GM19438 (cell line): ENCODE results near the gene TLE3.

Experiments used
- ATAC-seq: cut with Tn5 transposase; IDR thresholded peaks from one replicate; pipeline ENCODE4 v1.9.1; 2021; ENCODE audit warnings: low read depth; ENCODE audit not compliant: unreplicated experiment

The TLE3 gene

GRCh38 chr15:70088455-70088854 is 9.3 kb downstream of the TLE3 start:
- ATAC-seq, result no peak

DNA sequence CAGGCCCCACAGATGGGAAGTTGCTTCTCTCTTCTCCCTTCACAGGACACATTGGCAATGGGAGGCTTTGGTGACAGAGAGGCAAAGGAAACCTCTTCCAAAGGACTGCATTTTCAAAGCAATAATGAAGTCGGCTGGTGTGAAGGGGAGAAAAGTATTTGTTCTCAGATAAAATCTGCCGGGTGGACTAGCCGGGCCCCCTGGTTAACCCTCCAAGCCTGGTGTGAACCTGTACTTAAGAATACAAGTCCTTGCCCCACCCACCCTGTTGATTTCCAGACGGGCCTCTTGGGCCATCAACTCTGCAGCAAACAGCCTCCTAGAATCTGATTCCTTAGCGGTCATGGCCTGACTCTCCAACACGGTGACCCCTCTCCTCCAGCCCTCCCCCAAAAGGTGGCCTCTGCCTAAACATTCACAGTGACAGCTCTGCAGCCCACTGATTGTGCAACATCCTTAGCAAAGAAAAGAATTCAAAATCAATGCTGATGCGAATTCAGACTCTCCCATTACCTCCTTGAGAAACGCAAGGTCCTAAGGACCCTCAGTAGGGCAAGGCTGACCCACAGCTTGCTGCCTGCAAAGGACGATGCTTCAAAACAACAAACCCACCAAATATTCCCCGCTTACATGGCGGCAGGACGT is 9.9 kb downstream of the TLE3 start:
- ATAC-seq, result no peak

DNA sequence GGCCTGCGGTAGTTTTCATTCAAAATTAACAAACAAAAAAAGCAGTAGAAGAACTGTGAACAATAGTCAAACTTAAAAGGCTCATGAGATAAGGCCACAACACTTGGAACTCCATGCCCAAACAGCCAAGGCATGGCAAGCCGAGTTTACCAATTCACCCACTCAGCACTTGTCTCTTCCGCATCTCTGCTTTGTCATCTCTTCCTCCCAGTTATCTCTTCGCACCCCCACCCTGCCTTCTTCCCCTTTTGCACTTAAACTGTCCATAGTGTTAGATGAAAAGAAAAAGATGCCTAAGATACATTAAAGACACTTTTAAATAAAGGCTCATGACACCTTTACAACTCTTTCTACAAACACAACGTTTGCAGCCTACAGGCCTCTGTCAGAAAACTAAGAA is 11.1 kb downstream of the TLE3 start:
- no peak for ATAC-seq

DNA sequence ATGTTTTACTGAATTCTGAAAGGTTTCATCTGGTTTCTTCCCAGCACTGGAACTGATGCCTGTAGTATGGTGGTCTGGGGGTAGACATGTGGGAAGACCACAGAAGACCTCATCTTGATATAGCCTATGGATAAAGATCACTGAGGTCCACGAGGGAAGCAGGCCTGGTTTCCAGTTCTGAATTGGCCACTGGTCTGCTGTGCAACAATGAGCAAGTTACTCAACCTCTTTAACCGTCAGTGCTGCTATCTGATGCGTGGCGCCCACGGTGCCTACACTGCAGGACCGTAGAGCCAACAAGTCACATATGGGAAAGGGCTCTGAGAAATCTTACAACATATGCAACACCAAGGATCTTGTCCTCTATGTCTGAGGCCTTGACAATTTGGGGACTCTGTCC is 13.3 kb downstream of the TLE3 start:
- ATAC-seq, result no peak

- no peak for ATAC-seq
Measured at GRCh38 chr15:70083946-70084345, 13.8 kb downstream of the TLE3 start.

DNA sequence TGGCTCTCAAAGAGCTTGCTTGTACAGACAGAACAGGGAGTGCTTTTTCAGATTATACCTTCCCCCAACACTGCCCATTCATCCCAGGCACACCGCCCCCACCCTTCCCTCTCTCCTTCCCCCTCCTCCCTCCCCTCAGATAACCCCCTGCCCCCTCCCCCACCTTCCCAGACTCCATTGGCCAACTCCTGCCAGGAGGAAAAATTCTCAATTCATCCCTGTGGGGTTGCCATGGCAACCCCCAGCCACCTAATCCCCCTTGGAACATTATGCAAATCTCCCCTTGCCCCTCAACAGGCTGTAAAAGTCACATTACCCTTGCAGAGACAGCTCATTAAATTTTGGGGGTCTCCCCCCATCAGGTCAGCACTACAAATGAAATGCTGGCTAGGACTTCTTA is 14.3 kb downstream of the TLE3 start:
- no peak for ATAC-seq

GRCh38 chr15:70082281-70082900 is 15.3 kb downstream of the TLE3 start:
- ATAC-seq, result no peak

- no peak for ATAC-seq
Measured at GRCh38 chr15:70081612-70082011, 16.1 kb downstream of the TLE3 start.

GRCh38 chr15:70080347-70080746 is 17.4 kb downstream of the TLE3 start:
- ATAC-seq, result no peak

DNA sequence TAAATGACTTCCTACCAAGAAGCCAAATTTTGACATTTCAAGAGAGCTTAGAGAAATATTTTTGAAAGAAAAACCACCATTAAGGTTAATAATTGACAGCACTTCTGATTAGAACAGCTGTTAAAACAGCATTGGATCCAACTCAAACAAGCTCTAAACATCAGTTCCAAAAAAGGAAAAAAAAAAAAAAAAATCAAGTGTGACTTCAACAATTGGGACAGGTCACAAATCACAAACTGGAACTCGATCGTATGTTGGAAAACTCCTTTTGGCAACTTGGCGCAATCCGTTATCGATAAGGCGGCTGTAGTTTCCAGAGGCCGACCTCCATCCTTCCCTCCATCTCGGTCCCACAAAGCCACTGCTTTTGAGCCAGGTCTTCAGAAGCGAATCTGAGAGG is 17.8 kb downstream of the TLE3 start:
- no peak for ATAC-seq

DNA sequence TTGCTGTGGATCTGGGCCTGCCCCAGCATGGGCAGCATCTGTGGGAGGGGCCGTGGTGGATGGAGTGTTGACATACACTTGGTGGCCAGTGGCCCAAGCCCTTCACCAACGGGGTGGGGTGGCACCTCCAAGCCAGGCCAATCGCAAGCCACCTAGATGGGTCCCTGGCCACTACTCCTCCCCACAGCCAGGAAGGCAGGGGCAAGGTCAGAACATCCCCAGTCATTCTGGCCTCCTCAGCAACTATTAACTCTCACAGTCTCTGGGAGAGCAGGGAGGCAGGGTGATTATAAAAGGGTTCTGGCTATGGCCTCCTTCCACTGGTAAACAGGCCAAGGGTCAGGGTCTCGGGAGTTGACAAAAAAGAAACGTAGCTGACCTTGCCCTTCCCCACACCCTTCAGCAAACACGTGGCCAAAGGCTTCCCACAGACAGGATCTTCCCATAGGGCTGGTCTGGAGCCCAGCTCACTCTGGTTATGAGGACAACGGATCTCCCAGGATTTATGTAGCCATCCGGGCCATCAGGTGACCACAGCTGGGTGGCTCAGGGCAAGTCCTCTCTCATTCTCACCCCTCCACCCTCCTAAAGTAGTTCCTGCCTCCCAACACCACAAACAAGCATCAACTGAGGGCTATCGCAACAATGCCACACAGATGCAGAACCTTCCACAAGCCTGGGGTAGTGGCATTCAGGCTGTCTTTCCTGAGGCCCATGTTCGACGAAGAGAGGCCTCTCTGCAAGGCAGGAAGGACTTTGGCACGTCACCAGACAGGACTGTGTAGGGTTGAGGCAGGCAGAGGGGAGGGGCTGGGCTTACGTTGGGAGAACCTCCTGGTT is 18.9 kb downstream of the TLE3 start:
- ATAC-seq, result no peak

DNA sequence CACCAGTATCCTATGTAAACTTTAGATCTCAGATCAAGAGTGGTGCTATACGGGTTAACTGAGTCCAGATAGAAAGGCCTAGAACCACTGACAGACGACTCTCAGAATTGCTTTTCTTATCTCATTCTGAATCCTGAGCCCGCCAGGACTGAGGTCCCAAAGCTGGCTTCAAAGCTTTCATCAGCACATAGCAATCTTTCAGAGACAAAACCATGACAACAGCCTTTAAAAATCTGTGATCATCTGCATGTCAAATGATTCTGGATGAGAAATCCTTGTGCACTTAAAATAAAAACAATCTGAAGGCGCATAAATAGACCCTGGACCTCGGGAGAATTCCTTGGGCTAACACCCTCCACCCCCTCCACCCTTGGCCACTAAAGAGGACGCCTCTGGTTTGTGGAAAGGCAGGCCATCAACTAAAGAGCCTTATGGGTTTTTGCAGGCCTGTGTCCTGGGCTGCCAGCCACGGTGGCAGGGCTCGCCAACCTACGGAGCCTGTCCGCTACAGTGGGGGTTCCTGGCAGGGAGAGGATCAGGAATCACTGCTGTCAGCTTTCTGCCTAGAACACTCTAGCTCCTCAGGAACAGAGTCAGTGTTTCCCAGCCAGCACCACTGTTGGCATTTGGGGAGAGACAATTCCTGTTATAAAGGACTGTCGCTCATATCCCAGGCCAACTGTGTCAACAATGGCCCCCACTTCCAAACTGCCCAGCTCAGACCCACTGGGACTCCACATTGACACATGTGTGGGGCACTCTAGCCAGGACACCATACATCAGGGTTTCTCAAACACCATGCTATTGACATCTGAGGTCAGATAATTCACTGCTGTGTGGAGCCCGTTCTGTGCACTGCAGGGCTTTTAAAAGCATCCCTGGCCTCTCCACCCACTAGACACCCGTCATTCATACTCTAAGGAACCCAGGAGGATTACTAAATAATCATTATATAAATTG is 20.2 kb downstream of the TLE3 start:
- no peak for ATAC-seq

GRCh38 chr15:70074380-70074779 is 23.3 kb downstream of the TLE3 start:
- no peak for ATAC-seq

- no peak for ATAC-seq
Measured at GRCh38 chr15:70072479-70072878, 25.2 kb downstream of the TLE3 start.

DNA sequence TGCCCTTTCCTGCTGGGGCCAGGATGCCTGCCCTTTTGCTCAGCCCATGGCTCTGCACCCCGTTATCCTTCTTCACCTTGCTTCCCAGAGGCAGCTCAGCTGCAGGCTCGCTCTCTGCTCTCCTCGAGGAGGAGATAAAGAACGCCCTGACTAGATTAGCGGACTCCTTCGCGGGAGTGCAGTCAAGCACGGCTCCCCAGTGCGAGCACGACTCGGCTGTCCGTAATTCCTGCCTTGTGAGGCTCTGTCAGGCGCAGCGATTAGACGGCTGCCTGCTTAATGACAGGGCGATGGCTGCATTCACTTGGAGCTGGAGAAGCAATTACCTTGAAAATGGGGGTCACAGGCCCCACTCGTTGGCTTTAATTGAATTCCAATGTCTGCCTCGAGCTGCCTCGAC is 25.9 kb downstream of the TLE3 start:
- ATAC-seq, result no peak

GRCh38 chr15:70069716-70070115 is 28.0 kb downstream of the TLE3 start:
- no peak for ATAC-seq

DNA sequence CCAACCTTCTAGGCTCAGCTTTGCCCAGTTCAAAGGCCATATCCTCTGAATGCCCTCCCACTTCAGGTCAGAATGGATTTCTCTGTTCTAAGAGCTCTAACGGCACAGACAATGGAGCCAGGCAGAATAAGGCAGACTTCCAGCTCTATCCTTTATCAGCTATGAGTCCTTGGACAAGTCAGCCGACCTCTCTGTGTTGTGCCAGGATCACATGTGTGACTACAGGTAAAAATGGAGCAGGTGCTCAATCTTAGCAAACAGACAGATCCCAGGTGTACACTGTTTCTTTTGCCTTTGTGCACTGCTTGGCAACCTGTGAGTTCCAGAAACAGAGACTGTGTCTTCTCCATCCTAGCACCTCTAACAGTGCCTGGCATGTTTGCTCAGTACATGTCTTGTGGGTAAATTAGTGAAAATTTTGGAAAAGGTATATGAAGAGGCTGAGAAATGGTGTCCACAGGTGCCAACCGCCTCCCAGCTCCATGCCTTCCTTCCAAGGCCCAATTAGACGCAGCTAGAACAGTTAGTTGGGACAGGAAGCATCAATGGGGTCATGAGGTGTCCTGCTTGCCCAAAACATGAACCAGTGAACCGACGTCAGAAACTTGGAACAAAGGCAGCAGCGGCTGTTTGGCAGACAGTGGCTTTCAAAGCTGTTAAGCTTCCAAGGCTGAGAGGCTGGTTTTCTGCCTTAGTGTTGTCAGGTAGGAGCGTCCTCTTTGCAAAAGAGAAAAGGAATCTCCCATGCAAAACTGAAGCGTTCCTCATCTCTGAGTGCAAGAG is 28.7 kb downstream of the TLE3 start:
- no peak for ATAC-seq

- no peak for ATAC-seq
Measured at GRCh38 chr15:70067681-70068080, 30.0 kb downstream of the TLE3 start.

DNA sequence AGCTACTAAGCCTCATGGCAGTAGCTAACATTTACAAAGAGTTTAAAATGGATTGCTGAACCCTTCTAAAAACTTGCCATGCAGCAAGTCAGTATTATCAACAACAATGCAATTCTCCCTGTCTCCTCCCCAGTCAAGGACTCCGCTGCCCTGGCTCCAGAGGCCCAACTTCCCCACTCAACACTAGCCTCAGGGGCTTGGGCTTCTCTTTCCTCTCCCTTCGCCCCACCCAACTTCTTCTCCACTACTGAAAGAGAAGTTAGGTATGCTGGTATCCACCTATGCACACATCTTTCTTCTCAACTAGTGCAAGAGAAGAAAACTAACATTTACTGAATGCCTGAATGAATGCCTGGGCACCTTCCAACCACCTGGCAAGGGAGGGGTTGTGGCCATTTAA is 30.7 kb downstream of the TLE3 start:
- ATAC-seq, result no peak

- no peak for ATAC-seq
Measured at GRCh38 chr15:70066447-70066846, 31.3 kb downstream of the TLE3 start.
